ENCODE data around the gene DCLRE1C.
"Not testable (repeated sequence)": the region's sequence is repeated elsewhere in the genome, so short reads cannot be mapped to it uniquely, and the experiment has no call there.

DCLRE1C gene

DNA sequence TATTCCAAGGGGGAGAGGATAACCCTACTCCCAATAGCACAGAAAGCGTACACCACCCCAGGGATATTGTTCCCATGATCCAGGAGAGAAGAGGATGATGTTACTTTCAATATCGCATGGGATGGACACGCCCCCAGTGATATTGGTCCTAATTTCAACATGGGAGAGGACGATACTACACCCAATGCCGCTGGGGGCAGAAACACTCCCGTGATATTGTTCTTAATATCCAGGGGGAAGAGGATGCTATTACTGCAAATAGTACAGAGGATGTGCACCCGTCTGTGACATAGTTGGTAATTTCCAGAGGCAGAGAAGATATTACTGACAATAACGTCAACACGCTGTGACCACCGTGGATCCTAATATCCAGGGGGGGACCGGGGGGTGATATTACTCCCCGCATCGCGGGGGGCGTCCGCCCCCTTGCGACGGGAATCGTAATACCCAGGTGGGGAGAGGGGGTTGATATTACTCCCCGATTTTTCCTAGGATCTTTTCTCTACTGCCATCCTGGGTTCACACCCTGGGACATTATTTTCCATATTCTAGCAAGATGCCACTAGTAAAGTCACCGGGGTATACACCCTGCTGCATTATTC lies 21.9 kb upstream of the DCLRE1C start:
- H3K4me3 ChIP-seq (ENCODE audit: low read depth, low read length) = no peak overlapping the region
- in situ Hi-C loops (cut with HindIII; ENCODE audit: low sequenced_read_pairs) = no loop called here
- TF ChIP-seq, protein P1, sequence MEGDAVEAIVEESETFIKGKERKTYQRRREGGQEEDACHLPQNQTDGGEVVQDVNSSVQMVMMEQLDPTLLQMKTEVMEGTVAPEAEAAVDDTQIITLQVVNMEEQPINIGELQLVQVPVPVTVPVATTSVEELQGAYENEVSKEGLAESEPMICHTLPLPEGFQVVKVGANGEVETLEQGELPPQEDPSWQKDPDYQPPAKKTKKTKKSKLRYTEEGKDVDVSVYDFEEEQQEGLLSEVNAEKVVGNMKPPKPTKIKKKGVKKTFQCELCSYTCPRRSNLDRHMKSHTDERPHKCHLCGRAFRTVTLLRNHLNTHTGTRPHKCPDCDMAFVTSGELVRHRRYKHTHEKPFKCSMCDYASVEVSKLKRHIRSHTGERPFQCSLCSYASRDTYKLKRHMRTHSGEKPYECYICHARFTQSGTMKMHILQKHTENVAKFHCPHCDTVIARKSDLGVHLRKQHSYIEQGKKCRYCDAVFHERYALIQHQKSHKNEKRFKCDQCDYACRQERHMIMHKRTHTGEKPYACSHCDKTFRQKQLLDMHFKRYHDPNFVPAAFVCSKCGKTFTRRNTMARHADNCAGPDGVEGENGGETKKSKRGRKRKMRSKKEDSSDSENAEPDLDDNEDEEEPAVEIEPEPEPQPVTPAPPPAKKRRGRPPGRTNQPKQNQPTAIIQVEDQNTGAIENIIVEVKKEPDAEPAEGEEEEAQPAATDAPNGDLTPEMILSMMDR (IDR thresholded peaks at IDR 0.05; ENCODE audit: low read depth, low read length) = peak; percentile 27
- DNase-seq (ENCODE audit: low read depth, low spot score) = no peak

DNA sequence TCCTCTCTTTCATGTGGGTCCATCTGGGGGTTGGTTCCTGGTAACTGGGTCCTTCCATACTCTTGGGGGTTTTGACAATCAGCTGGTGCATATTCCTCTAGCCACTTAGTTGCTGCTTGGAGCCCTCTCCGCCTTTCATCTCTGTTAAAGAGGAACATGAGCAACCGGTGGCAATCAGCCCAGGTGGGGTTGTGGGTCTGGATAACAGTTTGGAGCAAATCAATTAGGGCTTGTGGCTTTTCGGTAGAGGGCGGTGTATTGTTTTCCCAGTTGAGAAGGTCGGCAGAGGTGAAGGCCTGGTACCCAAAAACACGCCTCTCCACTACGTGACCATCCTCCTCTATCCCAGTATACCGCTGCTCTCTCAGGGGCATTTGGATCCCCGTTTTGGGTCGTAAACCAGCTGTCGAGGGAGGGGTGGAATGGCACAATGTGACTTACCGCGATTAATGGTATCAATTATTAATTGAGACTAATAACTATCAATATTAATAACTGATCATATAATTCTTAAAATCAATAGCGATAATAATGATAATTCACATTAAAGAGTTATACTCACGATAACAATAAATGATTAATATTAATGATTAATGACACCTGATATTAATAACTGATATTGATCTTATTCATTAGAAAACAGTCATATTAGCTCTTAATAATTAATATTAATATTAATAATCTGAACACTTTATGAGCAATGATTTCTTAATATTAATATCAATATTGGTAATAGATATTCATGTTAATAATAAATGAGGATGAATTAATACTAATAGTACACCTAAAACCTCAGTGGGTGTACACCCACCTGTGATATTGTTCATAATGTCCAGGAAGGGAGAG lies 20.5 kb upstream of the DCLRE1C start:
- H3K4me3 ChIP-seq (ENCODE audit: low read depth, low read length); in situ Hi-C loops (cut with HindIII; ENCODE audit: low sequenced_read_pairs); DNase-seq (ENCODE audit: low read depth, low spot score): not testable (repeated sequence)

DNA sequence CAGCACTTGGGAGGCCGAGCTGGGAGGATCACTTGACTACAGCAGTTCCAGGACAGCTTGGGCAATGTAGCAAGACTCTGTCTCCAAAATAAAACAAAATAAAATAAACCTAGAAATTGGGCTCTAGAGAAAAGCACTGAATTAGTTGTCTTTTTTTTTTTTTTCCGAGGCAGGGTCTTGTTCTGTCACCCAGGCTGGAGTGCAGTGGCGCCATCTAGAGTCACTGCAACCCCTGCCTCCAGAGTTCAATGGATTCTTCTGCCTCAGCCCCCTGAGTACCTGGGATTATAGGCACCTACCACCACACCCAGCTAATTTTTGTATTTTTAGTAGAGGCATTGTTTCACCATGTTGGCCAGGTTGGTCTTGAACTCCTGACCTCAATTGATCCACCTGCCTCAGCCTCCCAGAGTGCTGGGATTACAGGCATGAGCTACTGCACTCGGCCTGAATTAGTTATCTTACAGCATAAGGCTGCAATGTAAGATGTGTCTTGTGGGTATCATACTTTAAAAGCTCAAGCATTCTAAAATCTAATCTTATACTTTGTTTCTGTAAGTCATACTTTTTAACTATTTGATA lies 18.1 kb upstream of the DCLRE1C start:
- in situ Hi-C loops (cut with HindIII; ENCODE audit: low sequenced_read_pairs) = no loop called here
- no peak overlapping the region for H3K4me3 ChIP-seq (ENCODE audit: low read depth, low read length)
- TF ChIP-seq, protein P1 (IDR thresholded peaks at IDR 0.05; ENCODE audit: low read depth, low read length) = peak; percentile 72
- DNase-seq (ENCODE audit: low read depth, low spot score) = peak; percentile 13

DNA sequence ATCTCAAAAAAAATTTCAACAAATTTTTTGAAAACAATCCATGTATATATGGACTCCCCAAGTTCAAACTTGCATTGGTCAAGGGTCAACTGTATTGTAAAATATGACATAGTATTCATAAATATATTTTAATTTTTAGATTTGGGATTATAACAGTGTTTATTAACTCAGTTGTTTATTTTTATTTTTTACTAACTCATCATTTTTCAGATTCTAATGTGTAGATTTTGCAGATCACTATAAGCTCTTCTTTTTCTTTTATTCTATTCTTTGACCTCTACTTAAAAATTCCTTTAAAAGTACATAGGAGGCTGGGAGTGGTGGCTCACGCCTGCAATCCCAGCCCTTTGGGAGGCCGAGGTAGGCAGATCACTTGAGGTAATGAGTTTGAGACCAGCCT lies 14.0 kb upstream of the DCLRE1C start:
- no peak for DNase-seq (ENCODE audit: low read depth, low spot score)
- in situ Hi-C loops (cut with HindIII; ENCODE audit: low sequenced_read_pairs) = no loop called here
- TF ChIP-seq, protein P1 (IDR thresholded peaks at IDR 0.05; ENCODE audit: low read depth, low read length) = no peak

DNA sequence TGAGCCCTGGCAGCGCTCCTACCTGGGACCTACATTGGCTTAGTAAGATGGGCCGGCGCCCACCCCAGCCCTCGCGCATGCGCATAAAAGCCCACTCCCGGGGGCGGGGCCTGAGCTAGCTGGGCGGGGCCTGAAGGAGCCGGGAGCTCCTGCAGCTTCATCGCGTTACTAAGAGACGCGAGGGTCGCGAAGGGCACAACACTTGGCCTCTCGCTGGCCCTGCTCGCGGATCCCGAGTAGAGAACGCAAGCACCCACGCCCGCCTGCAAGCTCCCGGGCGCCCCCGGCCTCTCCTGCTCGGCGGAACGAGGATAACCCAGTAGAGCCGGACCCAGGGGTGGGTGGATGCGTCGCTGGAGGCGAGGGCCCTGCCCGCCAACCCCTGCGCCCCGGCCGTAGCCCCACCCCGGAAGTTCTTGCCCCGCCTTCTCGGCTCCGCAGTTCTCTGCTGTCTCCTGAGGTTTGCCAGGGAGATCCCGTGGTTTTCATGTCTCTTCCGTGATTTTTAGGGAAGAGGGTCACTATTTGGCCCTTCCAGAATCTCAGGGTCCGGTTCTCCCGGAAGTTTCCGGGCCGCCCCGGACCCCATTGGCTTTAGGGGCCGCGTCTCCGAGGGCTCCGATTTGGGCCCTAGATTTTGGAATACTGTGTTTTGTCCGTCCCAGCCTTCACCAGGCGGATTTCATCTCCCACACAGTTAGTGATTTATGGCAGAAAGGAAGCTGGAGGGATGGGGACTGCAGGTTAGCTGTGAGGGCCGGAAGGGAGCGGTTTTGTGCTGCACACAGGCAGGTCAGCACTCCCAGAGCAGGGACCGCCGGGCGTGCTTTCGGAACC lies 5.5 kb upstream of the DCLRE1C start, which contains the start of gene MEIG1:
TSS of gene MEIG1 (plus strand) at position 168 of the 837 bp plus-strand sequence. CDS start 7,081 bp downstream, outside the sequence.
- in situ Hi-C loops (cut with HindIII; ENCODE audit: low sequenced_read_pairs) = no loop called here
- TF ChIP-seq, protein P1 (IDR thresholded peaks at IDR 0.05; ENCODE audit: low read depth, low read length) = no peak
- DNase-seq (ENCODE audit: low read depth, low spot score) = peak; percentile 93
- H3K4me3 ChIP-seq (ENCODE audit: low read depth, low read length) = peak within 1 kb of the TSS; percentile 76

More for the DNA sequence above, 14.0 kb upstream of the DCLRE1C start:
- no peak overlapping the region for H3K4me3 ChIP-seq (ENCODE audit: low read depth, low read length)

DNA sequence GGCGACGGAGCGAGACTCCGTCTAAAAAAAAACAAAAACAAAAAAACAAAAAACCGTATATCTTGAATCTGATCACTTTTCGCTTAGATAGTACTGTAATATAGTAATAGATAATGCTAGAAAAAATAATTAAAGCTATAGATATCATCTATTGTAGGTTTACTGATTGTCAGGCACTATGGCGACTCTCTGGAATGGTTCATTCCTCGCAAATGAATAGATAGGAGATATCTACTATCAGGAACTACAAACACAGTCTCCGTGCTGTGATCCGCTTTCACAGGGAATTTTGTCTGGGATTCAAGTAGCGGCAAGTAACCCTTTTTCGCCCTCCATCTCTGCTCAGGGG lies 5.0 kb upstream of the DCLRE1C start:
- in situ Hi-C loops (cut with HindIII; ENCODE audit: low sequenced_read_pairs) = no loop called here
- peak overlapping the region; percentile 76 for H3K4me3 ChIP-seq (ENCODE audit: low read depth, low read length)
- DNase-seq (ENCODE audit: low read depth, low spot score) = no peak
- TF ChIP-seq, protein P1 (IDR thresholded peaks at IDR 0.05; ENCODE audit: low read depth, low read length) = no peak
